Vagina (tissue), 2 donors: ENCODE results near the gene MGMT. TPM values are rescaled to one million over a fixed set of nuclear protein-coding genes. Genes with fewer than 3 reads are reported as not detected.

ENCODE experiments used
- DNase-seq, 2 donors: peaks; one replicate each; pipeline ENCODE4 v3.0.0-alpha.2; 2017; ENCODE audit errors: extremely low spot score in 2 of 2
- H3K27ac ChIP-seq: fragments of 200-600 bp; sonication (generic); one replicate; pipeline ENCODE4 v1.5.1; 2019
- H3K27me3 ChIP-seq: fragments of 200-600 bp; sonication (generic); one replicate; pipeline ENCODE4 v1.5.1; 2019
- H3K36me3 ChIP-seq, 2 donors: fragments of 200-600 bp; sonication (generic); one replicate each; pipeline ENCODE4 v1.5.1; 2017 to 2019
- H3K4me1 ChIP-seq: fragments of 200-600 bp; sonication (generic); one replicate; pipeline ENCODE4 v1.5.1; 2019
- H3K4me3 ChIP-seq, 2 donors: fragments of 200-600 bp; sonication (generic); 1 replicate in 1 of 2; 2 replicates in 1 of 2; pipeline ENCODE4 v1.5.1; 2016 to 2019
- H3K9me3 ChIP-seq: fragments of 200-600 bp; sonication (generic); one replicate; pipeline ENCODE4 v1.5.1; 2019
- CTCF ChIP-seq, 3 experiments: fragments of 450-650 bp in 2 of 3; fragments of 200-600 bp in 1 of 3; sonication (generic) in 1 of 3; IDR thresholded peaks; one replicate each; pipeline ENCODE4 v1.5.1; 2017 to 2019; ENCODE audit warnings: antibody characterized with exemption in 3 of 3, mild to moderate bottlenecking in 2 of 3, moderate library complexity in 2 of 3
- POLR2A ChIP-seq, 2 donors: fragments of 450-650 bp; IDR thresholded peaks; one replicate each; pipeline ENCODE4 v1.6.1; 2017; ENCODE audit warnings: antibody characterized with exemption in 2 of 2, mild to moderate bottlenecking in 2 of 2, moderate library complexity in 2 of 2
- POLR2AphosphoS5 ChIP-seq, 2 donors: sonication (generic); formaldehyde crosslinking; IDR thresholded peaks; one replicate each; pipeline ENCODE4 v1.9.0; 2017; ENCODE audit warnings: antibody characterized with exemption in 2 of 2, mild to moderate bottlenecking in 2 of 2, low read depth in 1 of 2; ENCODE audit not compliant: insufficient read depth in 1 of 2
- intact Hi-C: fragments of 100-400 bp; cut with DNase I; formaldehyde crosslinking; loops from one replicate; pipeline ENCODE4 v1.15.1; 2023
- total RNA-seq: library from RNA; depleted of rRNA; stranded (reverse); fragments of >200 nt; gene quantifications from one replicate; pipeline ENCODE4 v1.2.3, GENCODE V29; 2016

Gene MGMT
- total RNA-seq, 1 donor from 2014 or later, result 16.0 TPM

- no peaks in the 10 kb centered on the region for H3K27me3 ChIP-seq
- TF ChIP-seq CTCF (IDR thresholded peaks at IDR 0.05), result no peak
- no peak for TF ChIP-seq POLR2AphosphoS5 (IDR thresholded peaks at IDR 0.05; ENCODE audit: insufficient read depth in 1 of 2, low read depth in 1 of 2)
- no peak for TF ChIP-seq POLR2A (IDR thresholded peaks at IDR 0.05)
- no peak overlapping the region for H3K4me3 ChIP-seq
- DNase-seq, result no peak
- no peaks in the 10 kb centered on the region for H3K9me3 ChIP-seq
- H3K4me1 ChIP-seq, result no peaks in the 10 kb centered on the region
- no peaks in the 10 kb centered on the region for H3K36me3 ChIP-seq
- intact Hi-C loops, result no loop called here
- H3K27ac ChIP-seq, result no peak overlapping the region
Measured at GRCh38 chr10:129513312-129513711, 46.3 kb downstream of the MGMT start.

- Histone ChIP-seq H3K36me3 (no peaks in the 10 kb centered on the region), H3K9me3 (no peaks in the 10 kb centered on the region), H3K4me3 (no peak overlapping the region), H3K4me1 (no peaks in the 10 kb centered on the region), H3K27ac (no peak overlapping the region), H3K27me3 (no peaks in the 10 kb centered on the region)
- TF ChIP-seq POLR2AphosphoS5 (IDR thresholded peaks at IDR 0.05; ENCODE audit: insufficient read depth in 1 of 2, low read depth in 1 of 2) (no peak), CTCF (IDR thresholded peaks at IDR 0.05) (no peak), POLR2A (IDR thresholded peaks at IDR 0.05) (no peak)
- peak in 1 of 2 donors; percentile 49 for DNase-seq
- intact Hi-C loops, result no loop called here
Measured at GRCh38 chr10:129514568-129515451, 47.8 kb downstream of the MGMT start.

- Histone ChIP-seq H3K4me3 (no peak overlapping the region), H3K4me1 (no peaks in the 10 kb centered on the region), H3K27ac (no peak overlapping the region), H3K9me3 (no peaks in the 10 kb centered on the region), H3K36me3 (no peaks in the 10 kb centered on the region), H3K27me3 (no peaks in the 10 kb centered on the region)
- no peak for DNase-seq
- TF ChIP-seq POLR2A (IDR thresholded peaks at IDR 0.05), result no peak
- TF ChIP-seq CTCF (IDR thresholded peaks at IDR 0.05), result no peak
- no peak for TF ChIP-seq POLR2AphosphoS5 (IDR thresholded peaks at IDR 0.05; ENCODE audit: insufficient read depth in 1 of 2, low read depth in 1 of 2)
- intact Hi-C loops, result no loop called here
Measured at GRCh38 chr10:129516846-129517679, 50.0 kb downstream of the MGMT start.

DNA sequence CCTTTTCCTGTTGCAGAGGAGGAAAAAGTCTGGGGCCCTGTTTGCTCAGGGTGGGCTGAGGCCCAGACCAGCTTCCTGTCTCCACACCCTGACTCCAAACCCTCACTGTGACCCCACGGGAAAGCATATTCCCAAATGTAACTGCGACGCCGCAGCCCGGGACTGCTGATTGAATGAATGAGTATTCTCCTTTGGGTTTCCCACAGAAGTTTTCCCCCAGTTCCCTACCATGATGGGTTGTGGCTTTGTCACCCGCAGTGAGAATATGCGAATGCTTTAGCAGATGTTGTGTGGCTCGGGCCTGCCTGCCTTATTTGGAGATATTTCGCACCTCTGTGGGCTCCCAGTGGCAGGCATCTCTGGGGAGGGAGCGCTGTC lies 50.6 kb downstream of the MGMT start:
- Histone ChIP-seq H3K36me3 (no peaks in the 10 kb centered on the region), H3K4me3 (no peak overlapping the region), H3K4me1 (no peaks in the 10 kb centered on the region), H3K27ac (no peak overlapping the region), H3K27me3 (no peaks in the 10 kb centered on the region), H3K9me3 (no peaks in the 10 kb centered on the region)
- TF ChIP-seq POLR2A (IDR thresholded peaks at IDR 0.05), result no peak
- no peak for TF ChIP-seq CTCF (IDR thresholded peaks at IDR 0.05)
- TF ChIP-seq POLR2AphosphoS5 (IDR thresholded peaks at IDR 0.05; ENCODE audit: insufficient read depth in 1 of 2, low read depth in 1 of 2), result no peak
- DNase-seq, result no peak
- intact Hi-C loops, result no loop called here
